Erythroblast (primary cell): ENCODE results near the gene PPFIBP1.

Experiments used
- GATA1 ChIP-seq: IDR thresholded peaks from 2 replicates; pipeline ENCODE4 v1.6.1; 2011; ENCODE audit warnings: low read depth, mild to moderate bottlenecking, control low read depth, low read length, moderate library complexity
- POLR2A ChIP-seq: IDR thresholded peaks from 2 replicates; pipeline ENCODE4 v1.6.1; 2011; ENCODE audit warnings: mild to moderate bottlenecking, low read length

DNA sequence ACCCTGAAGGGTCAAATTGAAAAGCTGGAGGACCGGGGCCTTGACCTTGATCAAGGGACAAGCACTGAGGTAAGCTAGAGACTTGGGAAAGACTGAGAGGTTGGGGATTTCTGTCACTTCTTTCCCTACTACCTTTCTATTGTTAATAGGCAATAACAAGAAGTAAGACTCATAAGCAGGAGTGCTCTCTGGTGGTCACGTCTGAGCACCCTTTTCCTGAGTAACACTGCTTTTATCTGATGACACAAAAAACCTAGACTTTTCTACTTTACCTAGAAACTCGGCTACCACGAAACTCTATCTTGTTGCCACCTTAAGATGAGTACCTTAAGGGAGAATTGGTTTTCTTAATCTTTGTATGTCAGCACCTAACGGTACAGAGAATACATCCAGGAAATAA is 35.5 kb upstream of the PPFIBP1 start:
- TF ChIP-seq GATA1 (no peak), POLR2A (no peak)
